Caco-2 (cell line): ENCODE data around the gene FGF14. TPM values are rescaled to one million over a fixed set of nuclear protein-coding genes. Genes with fewer than 3 reads are reported as not detected.

Experiments used
- BruUV-seq: library from RNA; stranded (reverse); fragments of 400-500 nt; replicated peaks from 2 replicates; lab custom pipeline; 2021; lab: Mats Ljungman, UMichigan
- CTCF ChIA-PET: fragments of 300-600 bp; sonication (Branson Sonifier 250); formaldehyde crosslinking; loops from one replicate; lab custom pipeline; 2022; ENCODE audit warnings: antibody characterized with exemption; lab: Charles Lee
- POLR2A ChIA-PET: fragments of 300-600 bp; sonication (Branson Sonifier 250); formaldehyde crosslinking; loops from one replicate; lab custom pipeline; 2022; ENCODE audit warnings: antibody characterized with exemption; lab: Charles Lee
- DNase-seq, 2 experiments: peaks; one replicate each; pipeline versions ENCODE4 v3.0.0 to v3.0.0-alpha.2; 2020 to 2022
- H3K27me3 ChIP-seq: replicated peaks from 2 replicates; pipeline ENCODE4 v1.6.0; 2011; ENCODE audit warnings: low read length; ENCODE audit not compliant: control insufficient read depth, insufficient read depth
- H3K36me3 ChIP-seq: 2 replicates; pipeline ENCODE4 v1.5.1; 2011; ENCODE audit warnings: low read length; ENCODE audit not compliant: control insufficient read depth, insufficient read depth
- H3K4me1 ChIP-seq: fragments of 250-450 bp; sonication (Bioruptor Pico); 2 replicates; pipeline ENCODE4 v1.5.1; 2020; ENCODE audit warnings: mild to moderate bottlenecking
- H3K4me3 ChIP-seq: 2 replicates; pipeline ENCODE4 v1.5.1; 2011; ENCODE audit warnings: low read depth, mild to moderate bottlenecking, control low read depth, low read length
- H3K9me3 ChIP-seq: fragments of 250-450 bp; sonication (Bioruptor Pico); 2 replicates; pipeline ENCODE4 v1.5.1; 2020; ENCODE audit warnings: mild to moderate bottlenecking, moderate library complexity
- H3K27ac Mint-ChIP-seq: one replicate; pipeline ENCODE4 v1.8.0; 2022; ENCODE audit warnings: mixed read lengths; ENCODE audit not compliant: unreplicated experiment
- H3K27me3 Mint-ChIP-seq: one replicate; pipeline ENCODE4 v1.8.0; 2022; ENCODE audit warnings: mixed read lengths; ENCODE audit not compliant: insufficient read depth, unreplicated experiment
- H3K36me3 Mint-ChIP-seq: one replicate; pipeline ENCODE4 v1.8.0; 2022; ENCODE audit warnings: mild to moderate bottlenecking, mixed read lengths; ENCODE audit not compliant: insufficient read depth, unreplicated experiment
- H3K4me1 Mint-ChIP-seq: one replicate; pipeline ENCODE4 v1.8.0; 2022; ENCODE audit warnings: low read depth, mixed read lengths; ENCODE audit not compliant: unreplicated experiment
- H3K4me3 Mint-ChIP-seq: one replicate; pipeline ENCODE4 v1.8.0; 2022; ENCODE audit warnings: mild to moderate bottlenecking, moderate library complexity, mixed read lengths; ENCODE audit not compliant: unreplicated experiment
- H3K9me3 Mint-ChIP-seq: one replicate; pipeline ENCODE4 v1.8.0; 2022; ENCODE audit warnings: mixed read lengths; ENCODE audit not compliant: unreplicated experiment
- intact Hi-C: fragments of 100-400 bp; cut with micrococcal nuclease; formaldehyde crosslinking; loops from one replicate; pipeline ENCODE4 v1.10.0; 2022; ENCODE audit not compliant: unreplicated experiment
- total RNA-seq: library from RNA; stranded (reverse); gene quantifications from 2 replicates; pipeline ENCODE4 v1.2.3, GENCODE V29; 2022
- TF ChIP-seq, protein P1 (sequence below), 2 experiments: fragments of 200-600 bp in 1 of 2; IDR thresholded peaks; 1 replicate in 1 of 2; 2 replicates in 1 of 2; pipeline versions ENCODE4 v1.5.1 to v1.8.0; 2011 to 2022; ENCODE audit warnings: antibody characterized with exemption in 1 of 2, control low read depth in 1 of 2, inconsistent platforms in 1 of 2, low read depth in 1 of 2, low read length in 1 of 2, mild to moderate bottlenecking in 1 of 2, moderate library complexity in 1 of 2; ENCODE audit not compliant: insufficient read depth in 1 of 2, severe bottlenecking in 1 of 2, unreplicated experiment in 1 of 2

FGF14 gene
- total RNA-seq, 1 experiment from 2014 or later: not detected

DNA sequence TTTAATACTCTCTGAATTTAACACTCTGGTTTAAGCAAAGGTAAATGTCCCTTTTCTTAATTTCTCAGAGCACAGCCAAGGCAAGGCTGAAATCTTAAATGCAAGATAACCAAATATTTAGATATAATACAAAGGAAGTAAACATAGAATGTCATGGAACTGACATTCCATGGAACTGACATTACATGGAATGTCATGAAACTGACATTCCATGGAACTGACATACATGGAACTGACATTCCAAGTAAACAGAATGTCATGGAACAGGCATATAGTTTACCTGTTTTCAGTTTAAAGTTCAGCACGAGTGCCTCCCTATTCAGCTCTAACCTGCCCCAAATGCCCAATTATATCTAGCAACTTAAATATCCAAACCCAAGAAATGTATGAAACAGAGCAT is 21.8 kb downstream of the FGF14 start:
- no peaks in the 10 kb centered on the region for H3K36me3 ChIP-seq

DNA sequence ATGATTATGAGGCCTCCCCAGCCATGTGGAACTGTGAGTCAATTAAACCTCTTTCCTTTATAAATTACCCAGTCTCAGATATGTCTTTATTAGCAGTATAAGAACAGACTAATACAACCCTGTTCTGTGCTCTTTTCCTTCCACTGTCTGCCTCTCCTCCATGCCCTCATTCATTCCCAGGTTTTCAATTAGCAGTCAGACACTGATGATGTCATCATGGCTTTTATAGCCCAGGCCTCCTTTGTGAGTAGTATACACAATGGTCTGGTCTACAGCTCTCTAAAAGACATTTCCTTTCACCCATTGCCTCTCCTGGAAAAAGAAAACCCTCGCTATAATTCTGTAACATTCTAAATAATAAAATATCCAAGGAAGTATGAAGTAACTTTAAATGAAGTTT is 25.5 kb downstream of the FGF14 start:
- POLR2A ChIA-PET: no interaction called here
- no peaks in the 10 kb centered on the region for H3K27me3 Mint-ChIP-seq
- CTCF ChIA-PET: no interaction called here
- BruUV-seq: no TSS peak
- Histone ChIP-seq H3K4me1 (no peaks in the 10 kb centered on the region), H3K27me3 (no peaks in the 10 kb centered on the region), H3K4me3 (no peak overlapping the region), H3K36me3 (no peaks in the 10 kb centered on the region), H3K9me3 (no peaks in the 10 kb centered on the region)
- TF ChIP-seq, protein P1, sequence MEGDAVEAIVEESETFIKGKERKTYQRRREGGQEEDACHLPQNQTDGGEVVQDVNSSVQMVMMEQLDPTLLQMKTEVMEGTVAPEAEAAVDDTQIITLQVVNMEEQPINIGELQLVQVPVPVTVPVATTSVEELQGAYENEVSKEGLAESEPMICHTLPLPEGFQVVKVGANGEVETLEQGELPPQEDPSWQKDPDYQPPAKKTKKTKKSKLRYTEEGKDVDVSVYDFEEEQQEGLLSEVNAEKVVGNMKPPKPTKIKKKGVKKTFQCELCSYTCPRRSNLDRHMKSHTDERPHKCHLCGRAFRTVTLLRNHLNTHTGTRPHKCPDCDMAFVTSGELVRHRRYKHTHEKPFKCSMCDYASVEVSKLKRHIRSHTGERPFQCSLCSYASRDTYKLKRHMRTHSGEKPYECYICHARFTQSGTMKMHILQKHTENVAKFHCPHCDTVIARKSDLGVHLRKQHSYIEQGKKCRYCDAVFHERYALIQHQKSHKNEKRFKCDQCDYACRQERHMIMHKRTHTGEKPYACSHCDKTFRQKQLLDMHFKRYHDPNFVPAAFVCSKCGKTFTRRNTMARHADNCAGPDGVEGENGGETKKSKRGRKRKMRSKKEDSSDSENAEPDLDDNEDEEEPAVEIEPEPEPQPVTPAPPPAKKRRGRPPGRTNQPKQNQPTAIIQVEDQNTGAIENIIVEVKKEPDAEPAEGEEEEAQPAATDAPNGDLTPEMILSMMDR (IDR thresholded peaks at IDR 0.05; ENCODE audit: insufficient read depth in 1 of 2, low read depth in 1 of 2, low read length in 1 of 2, severe bottlenecking in 1 of 2, unreplicated experiment in 1 of 2): no peak
- no peaks in the 10 kb centered on the region for H3K36me3 Mint-ChIP-seq
- no peaks in the 10 kb centered on the region for H3K9me3 Mint-ChIP-seq
- DNase-seq: no peak
- intact Hi-C loops: no loop called here
- H3K27ac Mint-ChIP-seq: no peak overlapping the region
- no peak overlapping the region for H3K4me3 Mint-ChIP-seq
- H3K4me1 Mint-ChIP-seq: no peaks in the 10 kb centered on the region

More for the DNA sequence above, 21.8 kb downstream of the FGF14 start:
- Mint-ChIP-seq H3K9me3 (no peaks in the 10 kb centered on the region), H3K27me3 (peaks cover 3% of the 10 kb centered on the region), H3K4me3 (no peak overlapping the region), H3K27ac (no peak overlapping the region), H3K36me3 (no peaks in the 10 kb centered on the region), H3K4me1 (no peaks in the 10 kb centered on the region)
- Histone ChIP-seq H3K27me3 (no peaks in the 10 kb centered on the region), H3K4me1 (no peaks in the 10 kb centered on the region), H3K9me3 (no peaks in the 10 kb centered on the region), H3K4me3 (no peak overlapping the region)
- TF ChIP-seq, protein P1 (IDR thresholded peaks at IDR 0.05; ENCODE audit: insufficient read depth in 1 of 2, low read depth in 1 of 2, low read length in 1 of 2, severe bottlenecking in 1 of 2, unreplicated experiment in 1 of 2): no peak
- CTCF ChIA-PET: no interaction called here
- intact Hi-C loops: no loop called here
- BruUV-seq: no TSS peak
- POLR2A ChIA-PET: no interaction called here
- DNase-seq: no peak

DNA sequence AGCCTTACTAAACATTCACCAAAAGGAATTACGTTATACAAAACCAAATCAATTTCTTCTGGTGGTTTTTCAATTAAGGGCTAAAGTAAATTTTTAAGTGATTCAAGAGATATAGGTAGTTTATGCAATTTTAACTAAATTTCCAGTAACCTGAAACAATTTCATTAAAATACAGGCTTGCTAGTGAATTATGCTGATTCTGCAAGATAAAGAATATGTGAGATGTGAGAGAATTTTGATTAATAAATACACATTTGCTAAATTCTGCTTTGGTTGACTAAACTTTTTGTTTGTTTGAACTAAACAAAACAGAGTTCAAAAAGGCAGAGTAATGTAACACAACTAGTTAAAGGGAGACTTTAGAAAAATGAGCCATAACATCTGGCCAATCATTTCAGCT is 27.1 kb downstream of the FGF14 start:
- ChIA-PET CTCF (no interaction called here), POLR2A (no interaction called here)
- Mint-ChIP-seq H3K27ac (no peak overlapping the region), H3K27me3 (no peaks in the 10 kb centered on the region), H3K4me3 (no peak overlapping the region), H3K36me3 (no peaks in the 10 kb centered on the region), H3K9me3 (no peaks in the 10 kb centered on the region), H3K4me1 (no peaks in the 10 kb centered on the region)
- Histone ChIP-seq H3K4me1 (no peaks in the 10 kb centered on the region), H3K9me3 (no peaks in the 10 kb centered on the region), H3K4me3 (no peak overlapping the region), H3K27me3 (no peaks in the 10 kb centered on the region), H3K36me3 (no peaks in the 10 kb centered on the region)
- TF ChIP-seq, protein P1 (IDR thresholded peaks at IDR 0.05; ENCODE audit: insufficient read depth in 1 of 2, low read depth in 1 of 2, low read length in 1 of 2, severe bottlenecking in 1 of 2, unreplicated experiment in 1 of 2): no peak
- DNase-seq: no peak
- no TSS peak for BruUV-seq
- intact Hi-C loops: no loop called here
